ENCODE results near the gene TRAF3.
"Not testable (repeated sequence)": the region's sequence is repeated elsewhere in the genome, so short reads cannot be mapped to it uniquely, and the experiment has no call there.

TRAF3 gene

DNA sequence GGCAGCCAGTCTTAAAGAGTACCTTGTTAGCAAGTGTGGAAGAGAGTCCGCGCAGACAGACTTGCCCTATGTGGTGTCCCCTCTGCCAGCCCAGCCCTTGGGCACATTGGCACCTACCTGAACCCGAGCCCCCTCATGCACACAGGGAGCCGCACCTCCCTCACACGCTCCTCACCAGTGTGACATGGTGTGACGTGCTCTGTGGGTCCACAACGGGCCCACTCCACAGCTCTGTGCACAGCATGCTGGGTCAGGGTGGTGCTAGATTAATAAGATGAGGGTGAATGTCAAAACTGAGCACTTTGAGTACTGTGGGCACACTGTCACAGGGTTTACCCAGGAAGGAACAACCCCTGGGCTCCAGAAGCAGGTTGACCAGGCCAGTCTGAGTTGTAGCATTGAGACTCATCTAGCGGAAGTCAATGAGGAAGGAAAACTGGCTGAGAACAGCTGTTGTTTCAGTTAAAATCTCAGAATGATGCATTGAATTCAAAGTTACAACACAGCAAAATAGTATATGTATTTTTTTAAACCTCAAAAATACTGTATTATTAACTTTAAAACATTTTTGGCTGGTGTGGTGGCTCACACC lies 91.8 kb downstream of the TRAF3 start:
- DNase-seq: no peak

DNA sequence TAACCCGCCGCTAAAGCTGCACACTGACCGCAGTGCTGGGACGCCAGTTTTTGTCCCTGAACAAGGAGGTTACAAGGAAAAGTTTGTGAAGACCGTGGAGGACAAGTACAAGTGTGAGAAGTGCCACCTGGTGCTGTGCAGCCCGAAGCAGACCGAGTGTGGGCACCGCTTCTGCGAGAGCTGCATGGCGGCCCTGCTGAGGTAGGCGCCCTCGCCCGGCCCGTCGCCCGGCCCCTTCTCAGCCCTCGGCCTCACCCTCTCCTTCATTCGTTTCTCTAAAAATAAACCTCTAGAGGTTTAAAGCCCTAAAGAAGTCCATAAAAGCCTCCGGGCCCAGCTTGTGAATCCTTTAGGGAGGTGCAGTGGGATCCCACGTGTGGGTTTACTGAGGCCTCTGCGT lies 93.0 kb downstream of the TRAF3 start:
- no peak for DNase-seq

DNA sequence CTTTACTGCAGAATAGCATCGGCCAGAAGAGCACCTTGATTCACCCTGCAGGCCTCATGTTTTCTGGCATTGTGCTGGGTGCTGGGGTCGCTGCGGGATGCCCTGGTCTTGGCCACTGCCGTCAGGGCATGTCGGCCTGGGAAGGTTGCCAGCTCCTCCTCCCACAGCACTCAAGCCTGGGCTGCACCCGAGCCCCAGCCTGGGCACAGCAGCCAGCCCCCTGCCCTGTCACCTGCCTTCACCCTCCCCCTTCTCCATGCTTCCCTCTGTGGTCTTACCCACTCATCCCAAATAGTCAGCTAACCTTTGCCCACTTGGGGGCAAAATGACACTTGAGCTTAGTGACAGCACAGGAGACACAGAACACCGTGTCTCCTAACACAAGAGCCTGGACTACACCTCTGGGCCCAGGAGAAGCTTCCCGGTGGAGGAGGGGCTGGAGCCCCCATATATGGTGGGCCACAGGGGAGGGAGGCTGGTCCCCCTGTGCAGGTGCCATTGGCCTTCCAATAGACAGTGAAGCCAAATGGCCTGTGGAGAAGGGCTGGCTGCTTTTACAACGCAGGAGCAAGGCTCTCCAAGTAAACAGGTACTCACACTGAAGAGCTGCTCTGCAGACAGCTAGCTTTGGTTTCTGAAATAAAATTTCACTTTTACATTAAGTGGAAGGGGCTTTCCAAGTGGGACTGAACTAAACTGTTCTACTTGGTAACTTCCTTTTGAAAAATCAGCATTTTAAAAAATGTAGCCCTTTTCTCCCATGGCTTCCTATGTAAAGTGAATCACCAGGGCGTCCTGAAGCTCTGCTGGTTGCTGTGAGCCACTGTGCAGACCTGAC lies 94.0 kb downstream of the TRAF3 start:
- DNase-seq: no peak

DNA sequence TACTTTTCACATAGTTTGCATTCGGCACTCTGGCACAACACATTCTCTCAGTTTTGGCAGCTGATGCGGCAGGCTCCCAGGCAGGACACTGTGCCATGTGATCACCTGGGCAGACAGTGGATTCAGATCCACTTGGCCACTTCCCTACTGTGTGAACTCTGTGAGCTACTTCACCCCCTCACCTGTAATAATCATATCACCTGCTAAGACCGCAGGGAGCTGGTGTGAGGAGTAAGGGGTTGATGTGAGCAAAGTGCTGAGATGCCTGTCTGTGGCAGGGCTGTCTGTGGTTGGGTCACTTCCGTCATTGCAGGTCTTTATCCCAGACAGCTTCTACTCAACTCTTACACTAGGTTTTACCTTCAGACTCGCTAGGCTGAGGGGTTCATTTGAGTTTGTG lies 94.8 kb downstream of the TRAF3 start:
- DNase-seq: no peak

DNA sequence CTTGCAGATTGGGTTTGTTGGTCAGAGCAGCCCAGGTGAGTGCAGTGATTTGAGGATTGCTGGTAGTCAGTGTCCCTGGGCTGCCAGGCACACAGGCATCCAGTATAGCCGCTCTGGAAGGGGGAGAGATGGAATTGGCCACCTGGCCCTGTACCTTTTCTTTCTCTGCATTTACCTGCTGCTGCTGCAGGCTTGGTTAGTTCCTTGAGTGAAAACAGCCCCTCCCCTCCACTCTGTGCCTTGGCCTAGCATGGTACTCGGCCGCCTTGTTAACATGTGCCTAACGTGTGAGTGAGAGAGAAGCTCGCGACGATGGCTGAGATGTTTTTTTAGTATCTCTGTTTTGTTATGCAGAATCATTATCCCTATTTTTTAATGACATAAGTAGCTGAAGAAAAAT lies 95.9 kb downstream of the TRAF3 start:
- no peak for DNase-seq

DNA sequence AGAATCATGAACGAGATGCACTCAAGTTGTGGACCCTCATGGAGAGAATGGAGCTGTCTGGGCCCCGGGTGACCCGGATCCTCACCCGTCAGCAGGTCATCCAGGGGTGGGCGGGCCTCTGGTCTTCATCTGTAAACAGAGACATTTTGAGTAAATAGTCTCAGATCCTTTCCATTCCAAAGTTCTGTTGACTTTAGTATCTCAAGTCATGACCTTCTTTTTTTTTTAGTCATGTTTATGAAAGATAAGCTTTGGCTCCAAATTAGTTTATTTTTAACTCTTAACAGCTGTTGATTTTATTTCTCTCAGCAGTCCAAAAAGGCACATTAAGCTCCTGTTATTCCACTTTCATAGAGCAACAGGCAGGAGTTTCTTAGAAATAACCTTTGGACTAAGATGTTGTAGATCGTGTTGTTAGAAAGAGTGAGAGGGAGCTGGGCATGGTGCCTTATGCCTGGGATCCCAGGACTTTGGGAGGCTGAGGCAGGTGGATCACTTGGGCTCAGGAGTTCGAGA lies 96.4 kb downstream of the TRAF3 start:
- DNase-seq: peak; percentile 19

DNA sequence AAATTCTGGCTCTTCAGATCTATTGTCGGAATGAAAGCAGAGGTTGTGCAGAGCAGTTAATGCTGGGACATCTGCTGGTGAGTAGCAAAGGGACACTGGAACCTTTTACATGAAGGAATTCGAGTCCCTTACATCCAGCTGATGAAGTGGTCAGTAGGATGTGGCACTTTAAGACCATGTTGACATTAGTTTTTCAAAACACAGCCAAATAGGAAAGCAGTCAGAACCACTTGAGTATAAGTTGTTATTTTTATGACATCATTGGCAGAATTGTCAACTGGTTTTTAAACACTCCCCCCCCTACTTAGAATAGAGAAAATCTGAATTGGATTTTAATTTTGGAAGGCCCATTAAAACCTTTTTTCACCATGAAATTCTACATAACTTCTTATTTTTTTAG lies 98.4 kb downstream of the TRAF3 start:
- DNase-seq: peak; percentile 66

DNA sequence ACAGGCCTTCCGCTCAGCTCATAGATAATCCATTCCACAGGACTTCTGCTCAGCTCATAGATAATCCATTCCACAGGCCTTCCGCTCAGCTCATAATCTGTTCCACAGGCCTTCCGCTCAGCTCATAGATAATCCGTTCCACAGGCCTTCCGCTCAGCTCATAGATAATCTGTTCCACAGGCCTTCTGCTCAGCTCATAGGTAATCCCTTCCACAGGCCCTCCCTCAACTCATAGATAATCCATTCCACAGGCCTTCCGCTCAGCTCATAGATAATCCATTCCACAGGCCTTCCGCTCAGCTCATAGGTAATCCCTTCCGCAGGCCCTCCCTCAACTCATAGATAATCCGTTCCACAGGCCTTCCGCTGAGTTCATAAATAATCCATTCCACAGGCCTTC lies 100.3 kb downstream of the TRAF3 start:
- not testable (repeated sequence) for DNase-seq

DNA sequence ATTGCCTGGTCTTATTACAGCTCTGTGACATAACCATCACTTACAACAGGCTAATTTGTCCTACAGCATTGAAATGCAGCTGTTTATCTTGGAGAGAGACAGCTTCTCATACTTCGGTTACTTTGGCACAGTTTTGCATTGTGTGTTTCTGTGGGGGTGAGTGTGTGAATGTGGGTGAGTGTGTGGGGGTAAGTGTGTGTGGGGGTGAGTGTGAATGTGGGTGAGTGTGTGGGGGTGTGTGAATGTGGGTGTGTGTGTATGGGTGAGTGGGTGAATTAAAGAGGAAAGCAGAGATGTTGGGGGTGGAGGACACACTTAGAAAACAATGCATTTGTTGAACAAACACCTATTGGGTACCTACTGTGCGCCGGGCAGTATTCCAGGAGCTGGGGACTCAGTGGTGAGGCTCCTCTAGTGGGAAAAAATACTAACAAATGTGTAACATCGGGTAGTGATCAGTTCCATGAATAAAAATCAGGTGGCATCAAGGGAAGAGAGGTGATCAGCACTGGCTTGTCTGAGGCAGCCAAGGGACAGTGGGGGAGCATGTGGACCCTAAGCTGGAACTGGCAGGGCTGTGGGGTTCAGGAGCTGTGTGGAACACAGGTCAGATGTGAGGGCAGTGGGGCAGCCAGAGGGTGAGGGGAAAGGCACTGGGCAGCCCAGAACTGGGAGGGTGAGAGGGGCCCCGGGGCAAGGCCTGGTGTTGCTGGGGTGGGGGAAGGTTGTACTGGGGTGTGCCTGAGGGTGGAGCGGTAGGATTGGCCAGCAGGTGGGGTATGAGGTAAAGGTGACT lies 101.1 kb downstream of the TRAF3 start:
- no peak for DNase-seq

DNA sequence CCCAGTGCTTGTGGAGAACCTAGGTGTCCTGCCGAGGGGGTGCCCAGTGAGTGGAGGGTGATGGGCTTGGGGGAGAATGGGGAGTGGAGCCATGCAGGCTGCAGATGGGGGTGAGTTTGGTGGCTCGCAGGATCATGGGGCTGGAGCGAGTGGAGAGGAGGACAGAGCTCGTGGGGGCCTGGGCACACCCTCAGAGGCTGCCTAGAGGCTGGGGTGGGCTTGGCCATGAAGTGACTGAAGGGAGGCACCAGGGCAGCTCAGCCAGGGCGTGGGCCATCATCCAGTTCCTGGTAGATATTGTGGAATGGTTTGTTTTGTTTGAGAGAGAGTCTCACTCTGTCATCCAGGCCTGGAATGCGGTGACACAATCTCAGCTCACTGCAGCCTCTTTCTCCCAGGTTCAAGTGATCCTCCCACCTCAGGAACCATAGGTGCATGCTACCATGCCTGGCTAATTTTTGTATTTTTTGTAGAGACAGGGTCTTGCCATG lies 101.8 kb downstream of the TRAF3 start:
- no peak for DNase-seq

DNA sequence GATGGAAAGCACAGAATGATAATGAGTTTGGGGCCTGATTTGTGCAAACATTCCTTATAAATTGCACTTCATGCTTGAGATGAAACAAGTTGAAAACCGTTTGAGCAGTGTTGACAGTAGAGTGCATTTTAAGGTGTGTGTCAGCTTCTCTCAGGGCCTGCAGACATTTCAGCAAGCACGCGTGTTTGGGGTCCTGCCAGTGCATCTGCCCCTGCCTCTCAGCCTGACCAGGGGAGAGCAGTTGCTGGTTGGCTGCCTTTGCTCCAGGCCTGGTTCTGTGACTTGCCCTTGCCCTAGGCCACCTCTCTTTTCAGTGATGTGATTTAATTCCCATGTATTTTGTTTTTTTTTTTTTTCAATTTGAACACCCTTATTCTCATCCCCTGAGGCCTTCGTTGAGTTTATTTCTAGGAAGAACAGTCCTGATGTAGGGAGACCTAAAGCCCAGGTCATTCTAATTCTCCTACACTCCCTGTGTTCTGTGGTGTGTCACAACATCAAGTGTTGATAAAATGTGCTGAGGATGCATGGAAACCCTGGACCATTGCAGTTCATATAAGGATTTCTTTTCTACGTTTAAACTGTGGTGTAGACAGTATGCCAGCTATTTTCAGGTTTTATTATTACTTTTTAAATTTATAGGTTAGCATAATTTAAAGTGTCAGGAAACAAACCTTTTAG lies 105.1 kb downstream of the TRAF3 start:
- DNase-seq: no peak

DNA sequence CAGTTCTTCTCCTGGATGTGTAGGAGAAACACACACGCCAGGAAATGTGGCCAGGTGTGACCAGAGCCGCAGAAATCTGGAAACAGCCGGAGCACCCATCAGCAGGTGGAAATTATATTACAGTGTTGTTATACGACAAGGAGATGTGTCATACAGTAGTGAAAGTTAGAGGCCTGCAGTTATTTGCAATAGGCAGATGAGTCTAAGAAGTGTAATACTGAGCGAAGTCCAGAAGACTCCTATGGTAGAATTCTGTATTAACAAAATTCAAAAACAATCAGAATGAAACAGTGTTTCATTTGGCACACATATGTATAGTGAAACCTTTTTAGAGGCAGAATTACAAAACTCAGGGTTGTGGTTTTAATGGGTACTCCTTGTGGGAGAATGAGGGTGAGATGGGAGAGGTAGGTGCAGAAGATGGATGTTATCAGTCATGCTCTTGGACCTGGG lies 105.9 kb downstream of the TRAF3 start:
- DNase-seq: no peak

DNA sequence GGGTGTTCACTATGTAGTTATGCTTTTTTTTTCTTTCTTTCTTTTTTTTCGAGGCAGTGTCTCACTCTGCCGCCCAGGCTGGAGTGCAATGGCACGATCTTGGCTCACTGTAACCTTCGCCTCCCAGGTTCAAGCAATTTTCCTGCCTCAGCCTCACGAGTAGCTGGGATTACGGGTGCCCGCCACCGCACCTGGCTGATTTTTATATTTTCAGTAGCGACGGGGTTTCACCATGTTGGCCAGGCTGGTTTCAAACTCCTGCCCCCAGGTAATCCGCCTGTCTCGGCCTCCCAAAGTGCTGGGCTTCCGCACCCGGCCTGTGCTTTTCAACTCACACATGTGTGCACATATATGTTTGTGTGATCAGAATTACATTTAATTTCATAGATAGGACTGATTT lies 106.3 kb downstream of the TRAF3 start:
- no peak for DNase-seq

DNA sequence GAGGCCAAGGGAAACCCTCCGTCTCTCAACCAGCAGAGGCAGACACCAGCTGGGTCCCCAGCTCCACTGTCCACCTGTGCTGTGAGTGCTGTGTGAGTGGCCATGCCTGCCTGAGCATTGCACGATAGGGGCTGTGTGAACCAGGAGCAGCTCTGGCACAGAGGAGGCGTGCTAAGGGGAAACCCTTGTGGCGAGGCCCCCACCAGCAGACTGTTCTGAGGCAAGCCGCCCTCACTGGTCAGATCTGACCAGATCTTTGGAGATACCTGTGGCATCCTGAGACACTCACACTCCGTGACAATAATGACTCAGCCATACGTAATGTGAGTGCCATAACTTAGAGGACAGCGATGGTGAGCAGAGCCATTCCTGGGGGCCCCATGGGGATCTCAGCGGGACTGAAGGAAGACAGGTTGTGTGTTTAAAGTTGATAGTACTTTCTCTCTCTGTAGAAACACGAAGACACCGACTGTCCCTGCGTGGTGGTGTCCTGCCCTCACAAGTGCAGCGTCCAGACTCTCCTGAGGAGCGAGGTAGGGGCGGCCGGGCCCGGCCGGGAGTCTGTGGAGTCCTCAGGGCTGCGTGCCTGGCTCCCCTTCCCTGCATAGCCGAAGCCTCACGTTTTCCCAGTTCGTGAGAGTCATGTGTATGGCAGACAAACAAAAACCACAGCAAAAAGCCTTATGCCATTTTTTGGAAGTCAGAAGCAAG lies 108.6 kb downstream of the TRAF3 start:
- no peak for DNase-seq

DNA sequence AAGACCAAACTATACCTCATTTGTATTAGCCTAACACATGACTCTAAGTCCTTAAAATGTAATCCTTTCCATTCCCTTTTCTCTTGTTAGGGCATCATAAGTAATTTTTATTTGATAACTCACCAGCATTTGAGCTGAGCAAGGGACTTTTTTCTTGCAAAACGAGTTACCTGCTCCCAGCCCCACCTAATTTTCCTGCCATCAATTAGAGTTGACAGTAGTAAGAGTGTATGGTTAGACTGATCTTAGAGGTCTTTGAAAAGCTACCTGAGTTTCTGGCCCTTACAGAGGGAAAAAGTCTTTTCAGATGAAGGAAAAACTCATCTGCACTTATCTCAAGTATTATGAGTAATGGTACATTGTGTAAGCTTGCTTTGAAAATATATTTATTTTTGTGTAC lies 111.5 kb downstream of the TRAF3 start:
- no peak for DNase-seq

DNA sequence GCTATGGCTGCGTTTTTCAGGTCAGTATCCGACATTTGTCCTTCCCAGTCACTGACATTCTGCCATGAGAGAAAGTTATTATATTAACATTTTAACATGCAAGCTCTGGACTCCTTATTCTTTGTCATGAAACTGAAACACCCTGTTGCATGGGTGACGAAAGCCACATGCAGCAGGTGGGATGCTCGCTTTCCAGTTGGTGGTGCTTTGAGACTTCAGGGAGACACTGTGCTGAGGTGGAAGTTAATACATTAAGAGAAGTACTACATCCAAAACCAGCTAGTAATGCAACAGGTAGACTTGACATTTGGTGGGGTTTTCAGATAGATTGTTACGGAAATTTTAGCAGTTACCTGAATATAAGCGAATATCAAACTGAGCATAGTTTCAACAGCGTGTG lies 112.4 kb downstream of the TRAF3 start:
- no peak for DNase-seq

DNA sequence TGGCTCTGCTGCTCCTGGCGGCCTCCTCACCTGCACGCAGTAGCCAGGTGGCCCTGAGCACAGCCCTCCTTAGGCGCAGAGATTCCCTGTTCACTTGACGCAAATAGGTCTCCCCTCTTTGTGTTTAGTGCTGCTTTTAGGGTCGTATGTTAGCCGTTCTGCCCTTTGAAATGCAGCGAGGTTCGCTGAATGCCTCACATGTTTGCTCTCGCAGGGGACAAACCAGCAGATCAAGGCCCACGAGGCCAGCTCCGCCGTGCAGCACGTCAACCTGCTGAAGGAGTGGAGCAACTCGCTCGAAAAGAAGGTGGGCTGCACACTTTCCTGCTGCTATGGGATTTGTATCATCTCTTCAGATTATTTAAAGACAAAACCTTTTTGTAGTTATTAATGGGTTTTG lies 113.9 kb downstream of the TRAF3 start:
- DNase-seq: no peak

DNA sequence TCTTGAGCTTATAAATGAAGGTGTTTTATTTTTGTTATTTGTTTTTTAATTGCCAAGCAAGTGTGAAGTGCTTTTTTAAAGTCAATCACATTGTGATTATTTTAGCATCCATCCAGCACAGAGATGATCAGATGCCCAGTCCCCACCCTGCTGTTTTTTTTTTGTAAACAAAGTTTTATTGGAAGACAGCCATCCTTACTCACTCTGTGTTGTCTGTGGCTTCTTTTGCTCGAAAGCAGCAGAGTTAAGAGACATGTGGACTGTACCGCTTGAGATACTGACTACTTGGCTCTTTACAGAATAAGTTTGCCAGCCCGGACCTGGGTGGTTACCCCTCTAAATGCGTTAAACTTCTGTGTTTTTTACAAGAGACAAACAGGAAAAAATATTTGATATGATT lies 114.3 kb downstream of the TRAF3 start:
- no peak for DNase-seq

DNA sequence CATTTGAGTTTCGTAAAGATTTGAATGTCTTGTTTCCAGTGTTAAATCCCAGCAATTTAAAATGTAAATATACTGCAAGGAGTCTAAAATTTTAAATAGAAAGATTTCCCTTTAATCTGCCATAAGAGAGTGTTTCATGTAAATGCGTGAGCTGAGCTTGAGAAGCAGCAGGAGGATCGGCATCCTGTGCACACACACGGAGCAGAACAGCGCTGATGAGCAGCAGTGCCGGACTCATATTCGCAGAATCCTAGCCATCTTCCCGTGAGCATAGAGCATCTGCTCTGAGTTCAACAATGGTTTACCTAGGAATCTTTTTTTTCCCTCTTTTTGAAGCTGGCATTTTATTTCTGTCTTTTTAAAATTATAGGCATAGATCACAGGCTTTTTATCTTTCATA lies 115.4 kb downstream of the TRAF3 start:
- DNase-seq: no peak

DNA sequence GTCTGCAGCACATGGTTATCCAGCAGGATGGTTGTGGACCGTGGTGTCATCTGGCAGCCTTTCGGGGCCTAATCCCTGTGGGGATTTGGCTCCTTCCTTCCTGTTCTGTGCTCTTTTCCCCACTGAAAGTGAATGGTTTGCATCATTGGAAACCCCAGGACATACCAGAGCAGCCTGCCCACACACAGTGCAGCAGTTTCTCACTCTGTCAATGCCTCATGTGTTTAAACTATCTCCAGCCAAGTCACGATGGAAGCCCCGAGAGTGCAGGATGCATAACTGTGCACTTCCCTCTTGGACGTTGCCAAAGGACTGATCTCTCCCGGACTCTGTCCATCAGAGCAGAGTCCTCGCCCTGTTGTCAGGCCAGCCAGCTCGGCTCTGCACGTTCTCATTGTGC lies 116.2 kb downstream of the TRAF3 start:
- DNase-seq: no peak

DNA sequence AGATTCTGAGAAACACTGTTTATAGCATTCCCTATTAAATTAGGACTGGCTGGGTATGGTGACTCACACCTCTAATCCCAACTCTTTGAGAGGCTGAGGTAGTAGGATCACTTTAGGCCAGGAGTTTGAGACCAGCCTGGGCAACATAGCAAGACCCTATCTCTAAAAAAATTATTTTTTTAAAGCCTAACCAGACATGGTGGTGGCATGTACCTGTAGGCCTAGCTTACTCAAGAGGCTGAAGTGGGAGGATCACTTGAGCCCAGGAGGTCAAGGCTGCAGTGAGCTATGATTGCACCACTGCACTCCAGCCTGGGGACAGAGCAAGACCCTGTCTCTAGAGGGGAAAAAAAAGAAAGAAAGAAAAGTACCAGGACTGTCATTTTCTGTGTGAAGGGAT lies 119.5 kb downstream of the TRAF3 start:
- not testable (repeated sequence) for DNase-seq

Measured in DMS53 (cell line).